GM12892 (cell line): ENCODE measurements around the gene NGLY1.

ENCODE experiments used
- POLR2A ChIP-seq: IDR thresholded peaks from 2 replicates; pipeline ENCODE4 v1.6.1; 2011; ENCODE audit warnings: low read depth, low read length, control low read depth
- POLR2AphosphoS5 ChIP-seq: IDR thresholded peaks from 2 replicates; pipeline ENCODE4 v1.6.1; 2011; ENCODE audit warnings: low read depth, low read length, control low read depth
- TAF1 ChIP-seq: IDR thresholded peaks from 2 replicates; pipeline ENCODE4 v1.6.1; 2011; ENCODE audit warnings: low read depth, mild to moderate bottlenecking, control low read depth, low read length, borderline replicate concordance

DNA sequence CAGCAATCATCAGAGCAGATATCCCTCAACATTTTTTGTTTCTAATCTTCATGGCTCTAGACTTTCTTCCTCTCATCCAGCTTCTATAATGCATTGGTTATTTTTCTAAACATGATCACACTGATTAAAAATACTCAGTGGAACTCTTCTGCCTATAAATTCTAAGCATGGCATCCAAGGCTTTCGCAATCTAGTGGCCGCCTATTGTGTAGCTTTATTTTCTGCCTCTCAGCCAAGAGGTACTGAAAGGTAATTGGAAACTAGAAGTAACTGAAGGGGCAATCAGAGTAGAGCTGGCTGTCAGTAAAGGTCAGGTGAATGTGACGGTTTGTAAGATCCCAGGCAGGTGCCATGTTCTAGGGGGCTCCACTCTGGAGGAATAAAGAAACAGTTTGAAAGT, 40.1 kb upstream of the NGLY1 start:
- TF ChIP-seq POLR2A (no peak), POLR2AphosphoS5 (no peak), TAF1 (no peak)
